ENCODE measurements around the gene PRPF8. TPM values are rescaled to one million over a fixed set of nuclear protein-coding genes. Genes with fewer than 3 reads are reported as not detected.
"Not testable (repeated sequence)": the region's sequence is repeated elsewhere in the genome, so short reads cannot be mapped to it uniquely, and the experiment has no call there.

PRPF8 gene
- total RNA-seq, 1 experiment from 2014 or later: 103 TPM

GRCh38 chr17:1724351-1724868 is 39.7 kb upstream of the PRPF8 start, which contains the start of gene WDR81:
WDR81 (plus strand) TSS chr17:1724704; CDS start chr17:1724960, 256 bp downstream.
- no peaks in the 10 kb centered on the region for H3F3A ChIP-seq (ENCODE audit: low read length, unreplicated experiment)
- H3K79me2 ChIP-seq (ENCODE audit: low read length): peaks cover 16% of the 10 kb centered on the region; the same call in 1 of the 2 replicates
- TF ChIP-seq EZH2phosphoT487 (IDR thresholded peaks at IDR 0.05; ENCODE audit: borderline replicate concordance, low read length): no peak
- TF ChIP-seq, protein P1, sequence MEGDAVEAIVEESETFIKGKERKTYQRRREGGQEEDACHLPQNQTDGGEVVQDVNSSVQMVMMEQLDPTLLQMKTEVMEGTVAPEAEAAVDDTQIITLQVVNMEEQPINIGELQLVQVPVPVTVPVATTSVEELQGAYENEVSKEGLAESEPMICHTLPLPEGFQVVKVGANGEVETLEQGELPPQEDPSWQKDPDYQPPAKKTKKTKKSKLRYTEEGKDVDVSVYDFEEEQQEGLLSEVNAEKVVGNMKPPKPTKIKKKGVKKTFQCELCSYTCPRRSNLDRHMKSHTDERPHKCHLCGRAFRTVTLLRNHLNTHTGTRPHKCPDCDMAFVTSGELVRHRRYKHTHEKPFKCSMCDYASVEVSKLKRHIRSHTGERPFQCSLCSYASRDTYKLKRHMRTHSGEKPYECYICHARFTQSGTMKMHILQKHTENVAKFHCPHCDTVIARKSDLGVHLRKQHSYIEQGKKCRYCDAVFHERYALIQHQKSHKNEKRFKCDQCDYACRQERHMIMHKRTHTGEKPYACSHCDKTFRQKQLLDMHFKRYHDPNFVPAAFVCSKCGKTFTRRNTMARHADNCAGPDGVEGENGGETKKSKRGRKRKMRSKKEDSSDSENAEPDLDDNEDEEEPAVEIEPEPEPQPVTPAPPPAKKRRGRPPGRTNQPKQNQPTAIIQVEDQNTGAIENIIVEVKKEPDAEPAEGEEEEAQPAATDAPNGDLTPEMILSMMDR (conservative IDR thresholded peaks at IDR 0.05; ENCODE audit: low read depth, low read length): no peak
- TF ChIP-seq EZH2 (IDR thresholded peaks at IDR 0.05; ENCODE audit: low read length, unreplicated experiment): no peak
- peak within 1 kb of the TSS; percentile 94 for H3K4me2 ChIP-seq (ENCODE audit: low read length)
- H3K9me3 ChIP-seq (ENCODE audit: low read length): no peaks in the 10 kb centered on the region
- DNase-seq: peak; percentile 59
- peaks cover 8% of the 10 kb centered on the region; the same call in 1 of the 2 replicates for H3K4me1 ChIP-seq (ENCODE audit: insufficient read depth, low read length)
- no peaks in the 10 kb centered on the region for H4K20me1 ChIP-seq (ENCODE audit: low read length)
- no peaks in the 10 kb centered on the region for H3K9me2 ChIP-seq (replicated peaks; ENCODE audit: low read length)
- CTCF ChIA-PET: no interaction called here
- intact Hi-C loops (cut with micrococcal nuclease): loop anchor here (2.0 kb wide), 1 partner anchor 140 kb away; no protein-coding TSS in a partner anchor
- H3K4me3 ChIP-seq (ENCODE audit: low read length): peak within 1 kb of the TSS; percentile 74
- peak within 1 kb of the TSS; percentile 81 for H3K9ac ChIP-seq (ENCODE audit: low read length)
- H3K27me3 ChIP-seq (ENCODE audit: low read length): no peaks in the 10 kb centered on the region
- peak; percentile 63 for ATAC-seq
- H2AFZ ChIP-seq (ENCODE audit: low read length): peak within 1 kb of the TSS; percentile 87
- no TSS peak for BruUV-seq (replicated peaks)
- POLR2A ChIA-PET (ENCODE audit: unreplicated experiment): no interaction called here
- peak within 1 kb of the TSS; percentile 26; the same call in 1 of the 2 replicates for H3K27ac ChIP-seq (ENCODE audit: low read length)
- no peaks in the 10 kb centered on the region for H3K36me3 ChIP-seq (ENCODE audit: low read depth, low read length)

- BruUV-seq (replicated peaks); DNase-seq; H3K4me3 ChIP-seq (ENCODE audit: low read length); H2AFZ ChIP-seq (ENCODE audit: low read length); H3K9me3 ChIP-seq (ENCODE audit: low read length); ATAC-seq; H3K36me3 ChIP-seq (ENCODE audit: low read depth, low read length); H3K9ac ChIP-seq (ENCODE audit: low read length); H3F3A ChIP-seq (ENCODE audit: low read length, unreplicated experiment); H3K9me2 ChIP-seq (replicated peaks; ENCODE audit: low read length); intact Hi-C loops (cut with micrococcal nuclease); H3K27ac ChIP-seq (ENCODE audit: low read length); H4K20me1 ChIP-seq (ENCODE audit: low read length); H3K4me2 ChIP-seq (ENCODE audit: low read length); H3K27me3 ChIP-seq (ENCODE audit: low read length): not testable (repeated sequence)
- Histone ChIP-seq H3K4me1 (ENCODE audit: insufficient read depth, low read length) (peaks cover 14% of the 10 kb centered on the region), H3K79me2 (ENCODE audit: low read length) (peaks cover 16% of the 10 kb centered on the region; the same call in 1 of the 2 replicates)
- CTCF ChIA-PET: interaction anchor here (2.0 kb wide), 1 partner anchor 58 kb away, joined by 5 read pairs; no protein-coding TSS in a partner anchor
- POLR2A ChIA-PET (ENCODE audit: unreplicated experiment): interaction anchor here (0.6 to 0.7 kb wide), 2 partner anchors 130 to 179 kb away, joined by 3 to 16 read pairs; no protein-coding TSS in a partner anchor
These were observed 37.4 kb upstream of the PRPF8 start for GRCh38 chr17:1722022-1722421.

DNA sequence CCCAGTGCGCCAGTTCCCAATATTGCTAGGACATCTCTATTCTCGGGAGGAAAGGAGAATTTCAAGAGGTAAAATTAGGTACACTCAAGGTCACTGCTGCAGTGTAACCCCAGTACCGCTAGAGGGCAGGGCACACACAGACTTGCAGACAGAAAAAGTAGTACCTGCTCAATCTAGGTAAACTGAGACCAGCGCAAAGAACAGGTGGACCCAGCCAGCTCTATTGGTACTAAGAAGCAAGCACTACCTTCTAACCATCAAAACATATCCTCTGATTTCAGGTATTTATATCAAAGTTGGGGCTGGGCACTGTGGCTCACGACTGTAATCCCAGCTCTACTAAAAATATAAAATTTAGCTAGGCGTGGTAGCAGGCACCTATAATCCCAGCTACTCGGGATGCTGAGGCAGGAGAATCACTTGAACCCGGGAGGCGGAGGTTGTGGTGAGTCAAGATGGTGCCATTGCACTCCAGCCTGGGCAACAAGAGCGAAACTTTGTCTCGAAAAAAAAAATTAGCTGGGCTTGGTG is 36.3 kb upstream of the PRPF8 start:
- peak overlapping the region; percentile 86 for H3K4me2 ChIP-seq (ENCODE audit: low read length)
- H3K9ac ChIP-seq (ENCODE audit: low read length): no peak overlapping the region

More for the DNA sequence above, 36.3 kb upstream of the PRPF8 start:
- Histone ChIP-seq H3K4me1 (ENCODE audit: insufficient read depth, low read length) (peaks cover 14% of the 10 kb centered on the region), H3K36me3 (ENCODE audit: low read depth, low read length) (no peaks in the 10 kb centered on the region), H2AFZ (ENCODE audit: low read length) (peak overlapping the region; percentile 68), H3F3A (ENCODE audit: low read length, unreplicated experiment) (no peaks in the 10 kb centered on the region), H3K9me2 (replicated peaks; ENCODE audit: low read length) (no peaks in the 10 kb centered on the region), H3K4me3 (ENCODE audit: low read length) (peak overlapping the region; percentile 59), H3K27ac (ENCODE audit: low read length) (no peak overlapping the region), H3K79me2 (ENCODE audit: low read length) (peaks cover 12% of the 10 kb centered on the region), H4K20me1 (ENCODE audit: low read length) (no peaks in the 10 kb centered on the region), H3K27me3 (ENCODE audit: low read length) (no peaks in the 10 kb centered on the region), H3K9me3 (ENCODE audit: low read length) (no peaks in the 10 kb centered on the region)
- ChIA-PET POLR2A (ENCODE audit: unreplicated experiment) (interaction anchor here (0.5 to 1.0 kb wide), 2 partner anchors 11 to 67 kb away, joined by 3 to 4 read pairs; partner anchors contain the start of gene TLCD2), CTCF (interaction anchor here (1.0 to 2.0 kb wide), 2 partner anchors 59 to 63 kb away, joined by 5 read pairs; no protein-coding TSS in a partner anchor)
- DNase-seq: peak; percentile 62
- no TSS peak for BruUV-seq (replicated peaks)
- TF ChIP-seq, protein P1 (conservative IDR thresholded peaks at IDR 0.05; ENCODE audit: low read depth, low read length): peak; percentile 90
- TF ChIP-seq EZH2 (IDR thresholded peaks at IDR 0.05; ENCODE audit: low read length, unreplicated experiment): no peak
- intact Hi-C loops (cut with micrococcal nuclease): loop anchor here (2.0 kb wide), 1 partner anchor 64 kb away; no protein-coding TSS in a partner anchor
- no peak for ATAC-seq

All from PC-3 (cell line).